Choroid plexus epithelial cell (primary cell): ENCODE data around the gene CTF1.
A peak's percentile ranks its signal among the peaks of the same experiment; 100 is the strongest.
"Not testable (repeated sequence)": the region's sequence is repeated elsewhere in the genome, so short reads cannot be mapped to it uniquely, and the experiment has no call there.

Experiments
- DNase-seq: peaks from one replicate; pipeline ENCODE4 v3.0.0-alpha.2; 2010; ENCODE audit warnings: low read depth
- H3K4me3 ChIP-seq: 2 replicates; pipeline ENCODE4 v1.5.1; 2011; ENCODE audit warnings: low read depth, mild to moderate bottlenecking, control low read depth, low read length, moderate library complexity
- TF ChIP-seq, protein P1 (sequence below): conservative IDR thresholded peaks from 2 replicates; pipeline ENCODE4 v1.5.1; 2011; ENCODE audit warnings: low read depth, mild to moderate bottlenecking, control low read depth, inconsistent platforms, low read length, moderate library complexity

The CTF1 gene

GRCh38 chr16:30889721-30890120 lies 6.7 kb upstream of the CTF1 start:
- DNase-seq, result no peak
- TF ChIP-seq, protein P1, sequence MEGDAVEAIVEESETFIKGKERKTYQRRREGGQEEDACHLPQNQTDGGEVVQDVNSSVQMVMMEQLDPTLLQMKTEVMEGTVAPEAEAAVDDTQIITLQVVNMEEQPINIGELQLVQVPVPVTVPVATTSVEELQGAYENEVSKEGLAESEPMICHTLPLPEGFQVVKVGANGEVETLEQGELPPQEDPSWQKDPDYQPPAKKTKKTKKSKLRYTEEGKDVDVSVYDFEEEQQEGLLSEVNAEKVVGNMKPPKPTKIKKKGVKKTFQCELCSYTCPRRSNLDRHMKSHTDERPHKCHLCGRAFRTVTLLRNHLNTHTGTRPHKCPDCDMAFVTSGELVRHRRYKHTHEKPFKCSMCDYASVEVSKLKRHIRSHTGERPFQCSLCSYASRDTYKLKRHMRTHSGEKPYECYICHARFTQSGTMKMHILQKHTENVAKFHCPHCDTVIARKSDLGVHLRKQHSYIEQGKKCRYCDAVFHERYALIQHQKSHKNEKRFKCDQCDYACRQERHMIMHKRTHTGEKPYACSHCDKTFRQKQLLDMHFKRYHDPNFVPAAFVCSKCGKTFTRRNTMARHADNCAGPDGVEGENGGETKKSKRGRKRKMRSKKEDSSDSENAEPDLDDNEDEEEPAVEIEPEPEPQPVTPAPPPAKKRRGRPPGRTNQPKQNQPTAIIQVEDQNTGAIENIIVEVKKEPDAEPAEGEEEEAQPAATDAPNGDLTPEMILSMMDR, result no peak

GRCh38 chr16:30891043-30891823 lies 5.2 kb upstream of the CTF1 start:
- not testable (repeated sequence) for H3K4me3 ChIP-seq, DNase-seq

More at GRCh38 chr16:30889721-30890120, 6.7 kb upstream of the CTF1 start:
- H3K4me3 ChIP-seq, result no peak overlapping the region

DNA sequence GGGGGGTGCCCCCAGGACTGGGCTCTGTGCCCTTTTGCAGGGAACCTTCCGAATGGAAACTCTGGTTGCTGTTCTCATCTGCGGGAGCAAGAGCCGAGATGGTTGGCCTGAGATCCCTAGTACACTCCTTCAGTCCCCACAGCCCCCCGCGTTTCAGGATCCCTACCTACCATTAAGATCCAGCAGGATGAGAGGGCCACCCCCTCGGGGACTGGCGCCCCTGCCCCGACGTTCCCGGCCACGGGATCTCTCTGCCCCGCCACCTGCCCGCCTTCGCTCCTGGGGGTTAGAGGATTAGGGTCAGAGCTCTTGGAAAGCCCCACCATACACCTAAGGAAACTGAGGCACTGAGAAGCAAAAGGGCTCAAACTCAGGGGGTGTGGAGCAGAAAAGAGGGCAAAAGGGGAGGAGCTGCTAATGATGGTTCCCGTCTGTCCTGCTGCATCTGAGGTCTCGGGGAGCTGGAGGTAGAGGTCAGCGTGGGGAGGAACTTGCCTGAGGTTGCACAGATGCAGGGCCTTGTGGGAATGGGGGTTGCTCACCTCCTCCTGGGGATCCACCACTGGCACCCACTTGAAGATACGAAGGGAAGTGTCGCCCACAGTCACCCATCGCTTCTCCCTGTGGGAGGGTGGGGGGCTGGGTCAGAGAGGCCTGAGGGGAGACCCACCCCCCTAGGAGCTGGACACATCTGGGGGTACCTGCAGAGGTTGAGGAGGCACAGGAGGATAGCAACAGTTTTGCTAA lies 3.6 kb upstream of the CTF1 start:
- no peak for DNase-seq
- peak overlapping the region; percentile 82 for H3K4me3 ChIP-seq
- TF ChIP-seq, protein P1, result no peak

DNA sequence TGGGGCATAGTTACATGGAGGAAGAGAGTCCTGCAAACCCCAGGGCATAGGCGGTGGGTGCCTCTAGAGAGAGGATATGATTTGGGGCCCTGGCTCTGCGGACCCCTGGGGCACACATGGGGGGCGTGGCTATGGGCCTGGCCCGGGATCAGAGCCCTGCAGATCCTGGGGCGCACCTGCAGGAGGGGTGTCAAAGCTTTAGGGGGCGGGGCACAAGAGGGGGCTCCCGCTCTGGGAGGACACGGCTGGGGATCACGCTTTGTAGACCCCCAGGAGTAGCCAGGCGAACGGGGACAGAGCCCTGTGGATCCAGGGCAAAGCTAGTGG lies 3.0 kb upstream of the CTF1 start:
- no peak for DNase-seq
- TF ChIP-seq, protein P1, result no peak
- H3K4me3 ChIP-seq, result peak overlapping the region; percentile 82

GRCh38 chr16:30893744-30894539 lies 2.5 kb upstream of the CTF1 start, which contains the start of gene BCL7C:
Gene BCL7C (minus strand): TSS chr16:30894077. CDS start chr16:30893944, 133 bp downstream.
- peak within 1 kb of the TSS; percentile 82 for H3K4me3 ChIP-seq
- TF ChIP-seq, protein P1, result peak; percentile 36
- DNase-seq, result peak; percentile 76

DNA sequence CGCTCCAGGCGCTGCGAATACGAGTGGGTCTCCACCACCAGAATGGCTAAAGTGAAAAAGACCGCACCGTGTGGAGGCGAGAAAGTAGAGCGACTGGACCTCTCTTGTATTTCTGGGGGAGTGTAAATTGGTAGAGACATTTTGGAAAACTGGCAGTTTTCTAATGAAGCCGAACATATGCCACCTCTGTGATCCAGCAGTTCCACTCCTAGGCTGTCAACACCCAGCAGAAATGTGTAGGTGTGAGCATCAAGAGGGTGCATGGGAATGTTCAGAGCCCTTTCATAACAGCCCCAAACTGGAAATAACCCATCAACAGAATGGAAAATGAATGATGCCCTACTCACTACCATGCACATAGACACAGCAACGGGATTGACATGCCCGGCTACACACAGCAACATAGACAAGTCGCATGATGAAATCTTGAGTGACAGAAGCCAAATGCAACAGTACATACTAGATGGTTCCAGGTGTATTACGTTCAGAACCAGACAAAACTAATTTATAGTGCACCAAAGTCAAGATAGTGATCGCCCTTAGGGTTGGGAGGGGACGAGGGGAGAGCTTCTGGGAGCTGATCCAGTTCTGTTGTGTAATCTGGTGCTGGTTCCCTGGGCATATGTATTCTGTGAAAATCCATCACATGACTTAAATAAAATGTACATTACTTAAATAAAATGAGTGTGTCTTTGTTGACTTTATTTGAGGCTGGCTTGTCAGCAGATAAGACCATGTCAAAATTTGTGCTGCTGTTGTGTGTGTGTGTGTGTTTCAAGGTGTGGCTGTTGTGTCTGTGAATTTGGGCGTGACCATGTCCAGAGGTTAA lies 1.7 kb upstream of the CTF1 start:
- no peak for DNase-seq
- TF ChIP-seq, protein P1, result no peak
- peak overlapping the region; percentile 82 for H3K4me3 ChIP-seq
